AG09309 (cell line): ENCODE measurements around the gene MPZL1.

Source experiments
- DNase-seq: peaks from one replicate; pipeline ENCODE4 v3.0.0-alpha.2; 2010; ENCODE audit warnings: low read depth
- H3K4me3 ChIP-seq: 2 replicates; pipeline ENCODE4 v1.5.1; 2011; ENCODE audit warnings: mild to moderate bottlenecking, low read depth, low read length, moderate library complexity; ENCODE audit not compliant: control insufficient read depth
- CTCF ChIP-seq: IDR thresholded peaks from 2 replicates; pipeline ENCODE4 v1.5.1; 2011; ENCODE audit warnings: mild to moderate bottlenecking, low read depth, low read length, inconsistent platforms; ENCODE audit not compliant: insufficient read depth, control insufficient read depth; ENCODE audit errors: missing control alignments

Gene MPZL1

GRCh38 chr1:167707942-167708341, 13.8 kb upstream of the MPZL1 start:
- no peak for TF ChIP-seq CTCF
- no peak for DNase-seq
- no peak overlapping the region for H3K4me3 ChIP-seq

GRCh38 chr1:167708940-167709389, 12.8 kb upstream of the MPZL1 start:
- DNase-seq: no peak
- H3K4me3 ChIP-seq: no peak overlapping the region
- no peak for TF ChIP-seq CTCF

- no peak for TF ChIP-seq CTCF
- DNase-seq: no peak
- no peak overlapping the region for H3K4me3 ChIP-seq
Measured at GRCh38 chr1:167710836-167711235, 10.9 kb upstream of the MPZL1 start.

- H3K4me3 ChIP-seq: no peak overlapping the region
- no peak for DNase-seq
- no peak for TF ChIP-seq CTCF
Measured at GRCh38 chr1:167711797-167712196, 10.0 kb upstream of the MPZL1 start.

- no peak for DNase-seq
- no peak for TF ChIP-seq CTCF
- H3K4me3 ChIP-seq: peak overlapping the region; percentile 75
Measured at GRCh38 chr1:167713330-167714081, 8.3 kb upstream of the MPZL1 start.

GRCh38 chr1:167714098-167714438, 7.7 kb upstream of the MPZL1 start:
- H3K4me3 ChIP-seq: peak overlapping the region; percentile 75
- no peak for DNase-seq
- TF ChIP-seq CTCF: no peak

- peak overlapping the region; percentile 75 for H3K4me3 ChIP-seq
- DNase-seq: peak; percentile 41
- TF ChIP-seq CTCF: no peak
Measured at GRCh38 chr1:167714439-167715156, 7.2 kb upstream of the MPZL1 start.
